Ishikawa (cell line): ENCODE results near the gene SLC4A2.

Experiments
- CREB1 ChIP-seq: IDR thresholded peaks from 2 replicates; pipeline ENCODE4 v1.6.1; 2012; ENCODE audit warnings: low read depth
- EGR1 ChIP-seq: IDR thresholded peaks from 2 replicates; pipeline ENCODE4 v1.6.1; 2012
- EP300 ChIP-seq: IDR thresholded peaks from 2 replicates; pipeline ENCODE4 v1.6.1; 2012; ENCODE audit warnings: borderline replicate concordance
- FOXM1 ChIP-seq: IDR thresholded peaks from 2 replicates; pipeline ENCODE4 v1.6.1; 2012; ENCODE audit warnings: low read depth, borderline replicate concordance
- NFIC ChIP-seq: IDR thresholded peaks from 2 replicates; pipeline ENCODE4 v1.6.1; 2012
- RAD21 ChIP-seq: IDR thresholded peaks from 2 replicates; pipeline ENCODE4 v1.6.1; 2012; ENCODE audit warnings: low read depth
- TAF1 ChIP-seq: IDR thresholded peaks from 2 replicates; pipeline ENCODE4 v1.6.1; 2012; ENCODE audit warnings: low read depth, mild to moderate bottlenecking
- YY1 ChIP-seq: IDR thresholded peaks from 2 replicates; pipeline ENCODE4 v1.6.1; 2012; ENCODE audit warnings: low read depth
- ZBTB7A ChIP-seq: IDR thresholded peaks from 2 replicates; pipeline ENCODE4 v1.6.1; 2012; ENCODE audit warnings: low read depth
- TF ChIP-seq, protein P1 (sequence below): IDR thresholded peaks from 2 replicates; pipeline ENCODE4 v1.6.1; 2012; ENCODE audit warnings: low read depth, mild to moderate bottlenecking
- TF ChIP-seq, protein P2 (sequence below): IDR thresholded peaks from 2 replicates; pipeline ENCODE4 v1.6.1; 2012

DNA sequence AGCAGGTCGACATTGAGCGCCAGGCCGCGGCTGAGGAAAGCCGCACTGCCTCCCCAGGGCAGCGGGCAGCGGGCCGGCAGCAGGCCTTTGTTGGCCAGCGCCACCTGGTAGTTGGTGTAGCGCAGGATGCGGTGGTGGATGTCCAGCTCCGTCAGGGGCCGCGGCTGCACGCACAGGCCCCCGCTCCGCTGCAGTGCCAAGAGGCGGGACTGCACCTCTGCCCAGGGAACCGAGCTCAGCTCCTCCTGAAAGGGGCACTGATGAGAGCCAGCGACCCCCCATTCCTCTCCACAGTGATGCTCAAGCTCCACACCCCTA, 40.3 kb upstream of the SLC4A2 start:
- TF ChIP-seq NFIC (no peak), FOXM1 (no peak), EGR1 (no peak), CREB1 (no peak), ZBTB7A (peak; percentile 4; the same call in 1 of the 2 replicates), EP300 (no peak), RAD21 (no peak), TAF1 (no peak), YY1 (0 out of 2 replicates have a peak, but pooled peaks have one; percentile 8)
- TF ChIP-seq, protein P1, sequence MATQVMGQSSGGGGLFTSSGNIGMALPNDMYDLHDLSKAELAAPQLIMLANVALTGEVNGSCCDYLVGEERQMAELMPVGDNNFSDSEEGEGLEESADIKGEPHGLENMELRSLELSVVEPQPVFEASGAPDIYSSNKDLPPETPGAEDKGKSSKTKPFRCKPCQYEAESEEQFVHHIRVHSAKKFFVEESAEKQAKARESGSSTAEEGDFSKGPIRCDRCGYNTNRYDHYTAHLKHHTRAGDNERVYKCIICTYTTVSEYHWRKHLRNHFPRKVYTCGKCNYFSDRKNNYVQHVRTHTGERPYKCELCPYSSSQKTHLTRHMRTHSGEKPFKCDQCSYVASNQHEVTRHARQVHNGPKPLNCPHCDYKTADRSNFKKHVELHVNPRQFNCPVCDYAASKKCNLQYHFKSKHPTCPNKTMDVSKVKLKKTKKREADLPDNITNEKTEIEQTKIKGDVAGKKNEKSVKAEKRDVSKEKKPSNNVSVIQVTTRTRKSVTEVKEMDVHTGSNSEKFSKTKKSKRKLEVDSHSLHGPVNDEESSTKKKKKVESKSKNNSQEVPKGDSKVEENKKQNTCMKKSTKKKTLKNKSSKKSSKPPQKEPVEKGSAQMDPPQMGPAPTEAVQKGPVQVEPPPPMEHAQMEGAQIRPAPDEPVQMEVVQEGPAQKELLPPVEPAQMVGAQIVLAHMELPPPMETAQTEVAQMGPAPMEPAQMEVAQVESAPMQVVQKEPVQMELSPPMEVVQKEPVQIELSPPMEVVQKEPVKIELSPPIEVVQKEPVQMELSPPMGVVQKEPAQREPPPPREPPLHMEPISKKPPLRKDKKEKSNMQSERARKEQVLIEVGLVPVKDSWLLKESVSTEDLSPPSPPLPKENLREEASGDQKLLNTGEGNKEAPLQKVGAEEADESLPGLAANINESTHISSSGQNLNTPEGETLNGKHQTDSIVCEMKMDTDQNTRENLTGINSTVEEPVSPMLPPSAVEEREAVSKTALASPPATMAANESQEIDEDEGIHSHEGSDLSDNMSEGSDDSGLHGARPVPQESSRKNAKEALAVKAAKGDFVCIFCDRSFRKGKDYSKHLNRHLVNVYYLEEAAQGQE: peak; percentile 47
- TF ChIP-seq, protein P2, sequence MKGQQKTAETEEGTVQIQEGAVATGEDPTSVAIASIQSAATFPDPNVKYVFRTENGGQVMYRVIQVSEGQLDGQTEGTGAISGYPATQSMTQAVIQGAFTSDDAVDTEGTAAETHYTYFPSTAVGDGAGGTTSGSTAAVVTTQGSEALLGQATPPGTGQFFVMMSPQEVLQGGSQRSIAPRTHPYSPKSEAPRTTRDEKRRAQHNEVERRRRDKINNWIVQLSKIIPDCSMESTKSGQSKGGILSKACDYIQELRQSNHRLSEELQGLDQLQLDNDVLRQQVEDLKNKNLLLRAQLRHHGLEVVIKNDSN: no peak
